GM19395 (cell line): Measurements from ENCODE around the gene ANKRD26.
A peak's percentile ranks its signal among the peaks of the same experiment; 100 is the strongest.

Source experiments
- ATAC-seq: cut with Tn5 transposase; IDR thresholded peaks from one replicate; pipeline ENCODE4 v1.9.1; 2021; ENCODE audit warnings: mild to moderate bottlenecking, moderate library complexity; ENCODE audit not compliant: unreplicated experiment

Gene ANKRD26

DNA sequence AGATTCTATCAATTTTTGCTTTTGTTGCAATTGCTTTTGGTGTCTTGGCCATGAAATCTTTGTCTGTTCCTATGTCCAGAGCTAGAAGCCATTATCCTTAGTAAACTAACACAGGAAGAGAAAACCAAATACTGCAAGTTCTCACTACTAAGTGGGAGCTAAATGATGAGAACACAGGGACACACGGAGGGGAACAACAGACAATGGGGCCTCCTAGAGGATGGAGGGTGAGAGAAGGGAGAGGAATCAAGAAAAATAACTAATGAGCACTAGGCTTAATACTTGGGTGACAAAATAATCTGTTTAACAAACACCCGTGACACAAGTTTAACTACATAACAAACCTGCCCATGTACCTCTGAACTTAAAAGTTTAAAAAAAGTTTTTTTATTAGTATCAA lies 78.2 kb downstream of the ANKRD26 start:
- ATAC-seq = no peak

DNA sequence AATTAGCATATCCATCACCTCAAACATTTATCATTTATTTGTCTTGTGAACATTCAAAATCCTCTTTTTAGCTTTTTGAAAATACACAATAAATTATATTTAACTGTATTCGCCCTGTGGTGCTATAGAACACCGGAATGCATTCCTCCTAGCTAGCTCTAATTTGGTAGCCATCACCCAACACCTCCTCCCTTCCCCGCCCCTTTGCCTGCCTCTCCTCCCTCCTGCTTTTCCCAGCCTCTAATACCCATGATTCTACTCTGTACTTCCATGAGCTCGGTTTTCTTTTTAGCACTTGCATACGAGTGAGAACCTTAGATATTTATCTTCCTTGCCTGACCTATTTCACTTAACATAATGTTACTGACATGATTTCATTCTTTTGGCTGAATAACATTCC lies 80.1 kb downstream of the ANKRD26 start:
- no peak for ATAC-seq

DNA sequence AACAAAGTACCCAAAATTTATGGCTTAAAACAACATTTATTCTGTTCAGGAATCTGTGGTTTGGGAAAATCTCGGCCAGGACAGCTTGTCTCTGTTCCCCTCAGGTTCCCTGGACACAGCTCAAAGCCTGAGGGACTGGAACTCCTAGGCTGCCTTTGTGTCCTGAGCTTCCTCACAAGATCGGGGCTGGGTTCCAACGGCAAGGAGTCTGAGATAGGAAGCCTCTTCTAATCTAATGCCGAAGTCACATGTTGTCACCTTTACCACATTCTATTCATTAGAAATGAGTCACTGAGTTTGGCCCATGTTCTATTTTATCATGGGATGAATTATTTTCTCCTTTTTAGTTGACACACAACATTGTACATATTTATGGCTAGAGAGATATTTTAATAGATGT lies 80.5 kb downstream of the ANKRD26 start:
- ATAC-seq = no peak

DNA sequence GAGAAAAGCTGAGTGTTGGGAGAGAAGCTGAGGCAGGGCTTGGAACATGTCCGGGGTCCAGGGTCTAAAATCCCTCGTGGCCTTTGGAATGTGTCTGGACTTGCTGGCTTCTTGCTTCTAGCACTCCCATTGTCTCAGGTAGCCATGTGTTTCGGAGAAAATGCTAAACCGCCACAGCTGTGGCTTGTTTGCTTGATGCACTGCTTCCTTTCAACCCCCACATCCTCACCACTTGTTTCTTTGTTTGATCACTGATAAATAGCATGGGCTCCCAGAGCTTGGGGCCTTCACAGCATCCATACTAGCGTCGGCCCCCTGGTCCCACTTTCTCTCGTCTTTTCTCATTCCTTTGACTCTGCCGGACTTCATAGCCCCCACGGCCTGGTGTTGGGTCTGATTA lies 102.7 kb downstream of the ANKRD26 start:
- ATAC-seq = no peak

DNA sequence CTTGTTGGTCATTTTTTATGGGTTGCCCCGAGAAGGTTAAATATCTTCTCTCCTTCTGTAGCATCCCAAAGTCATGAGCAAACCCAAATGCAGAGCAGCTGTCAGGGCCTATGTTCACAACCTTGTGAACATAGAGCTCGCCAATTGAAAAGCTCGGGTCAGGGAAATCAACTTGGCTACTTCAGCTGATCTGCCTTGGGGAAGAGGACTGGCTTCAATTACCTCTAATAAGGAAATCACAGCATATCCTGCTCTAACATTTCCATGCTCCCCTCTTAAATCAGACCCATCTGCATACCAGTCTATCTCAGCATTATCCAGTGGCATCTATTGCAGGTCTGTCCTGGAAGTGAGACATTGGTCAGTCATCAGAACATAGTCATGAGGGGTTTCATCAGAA lies 105.6 kb downstream of the ANKRD26 start:
- ATAC-seq = no peak

DNA sequence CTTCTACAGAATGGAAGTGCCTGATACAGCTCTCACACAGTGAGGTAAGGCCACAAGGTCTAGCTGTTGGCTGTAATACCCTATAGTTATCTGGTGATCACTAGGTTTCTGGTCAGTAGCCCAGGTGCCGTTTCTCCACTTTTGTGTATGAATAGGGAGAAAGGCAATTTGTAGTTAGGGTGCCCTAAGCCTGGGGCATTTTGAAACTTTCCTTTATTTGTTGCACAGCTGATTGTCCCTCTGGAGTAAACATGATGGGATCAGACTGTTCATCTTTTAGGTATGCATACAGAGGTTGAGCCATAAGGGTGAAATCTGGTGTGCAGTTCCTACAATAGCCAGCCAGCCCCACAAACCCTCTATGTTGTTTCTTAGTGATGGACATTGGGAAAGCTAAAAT lies 112.4 kb downstream of the ANKRD26 start:
- ATAC-seq = no peak

DNA sequence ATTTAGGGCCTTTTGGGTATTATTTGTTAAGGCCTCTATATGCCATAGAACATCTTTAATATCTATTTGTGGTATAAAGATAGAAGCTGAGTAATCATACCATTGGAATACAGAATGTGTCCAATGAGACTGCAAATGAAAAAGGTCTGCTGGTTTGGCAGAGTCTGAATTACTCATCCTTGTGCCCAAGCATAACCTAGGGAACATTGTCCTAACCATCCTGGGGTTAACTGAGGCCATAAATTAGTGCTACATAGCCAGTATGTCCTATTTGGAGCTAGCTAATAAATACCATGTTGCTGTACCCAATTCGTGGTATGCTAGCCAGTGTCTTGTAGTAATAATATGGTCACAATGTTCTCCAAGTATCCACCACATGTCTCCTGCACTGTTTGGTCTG lies 117.1 kb downstream of the ANKRD26 start:
- no peak for ATAC-seq

DNA sequence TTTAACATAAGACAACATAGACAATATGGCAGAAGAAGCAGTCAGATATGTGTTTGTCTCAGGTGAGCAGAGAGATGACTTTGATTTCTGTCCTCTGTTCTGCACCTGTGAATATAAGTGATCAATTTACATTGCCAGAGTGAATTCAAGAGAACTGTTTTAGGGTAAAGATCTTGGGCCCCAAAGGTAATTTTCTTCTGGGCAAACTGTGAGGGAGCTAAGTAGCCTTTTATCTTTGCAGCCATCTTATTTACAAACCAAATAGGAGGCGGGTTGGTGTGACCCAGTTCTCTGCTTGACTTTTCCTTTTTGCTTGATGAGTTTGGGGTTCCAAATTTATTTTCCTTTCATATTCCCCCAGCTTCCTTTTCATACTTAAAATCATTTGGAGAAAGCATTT lies 118.2 kb downstream of the ANKRD26 start:
- no peak for ATAC-seq

DNA sequence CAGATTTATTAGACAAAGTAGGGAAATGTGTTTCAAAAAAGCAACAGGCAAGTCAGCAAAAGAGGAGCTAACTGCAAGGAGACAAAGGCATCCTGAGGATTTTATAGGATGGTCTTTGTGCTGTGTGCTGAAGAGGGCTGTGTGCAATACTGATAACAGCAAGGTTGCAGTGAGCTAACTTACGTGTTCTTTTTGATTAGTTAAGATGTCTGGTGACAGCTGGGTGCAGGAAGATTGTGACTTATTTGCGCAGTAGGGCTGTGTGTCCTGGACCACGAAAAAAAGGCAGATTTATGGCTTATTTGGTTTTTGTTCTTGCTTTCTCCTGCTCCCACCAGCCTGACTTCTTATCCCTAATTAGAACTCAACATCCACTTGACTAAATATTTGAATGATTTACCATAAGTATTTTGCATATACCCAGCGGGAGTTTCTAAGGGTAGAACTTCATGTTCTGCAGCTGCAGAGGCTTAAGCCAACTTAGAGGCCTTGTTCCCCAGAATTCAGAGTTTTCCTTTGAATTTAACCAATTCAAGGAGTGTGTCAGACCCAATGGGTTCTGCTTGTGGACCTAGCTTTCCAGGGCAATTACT lies 119.0 kb downstream of the ANKRD26 start:
- ATAC-seq = no peak

DNA sequence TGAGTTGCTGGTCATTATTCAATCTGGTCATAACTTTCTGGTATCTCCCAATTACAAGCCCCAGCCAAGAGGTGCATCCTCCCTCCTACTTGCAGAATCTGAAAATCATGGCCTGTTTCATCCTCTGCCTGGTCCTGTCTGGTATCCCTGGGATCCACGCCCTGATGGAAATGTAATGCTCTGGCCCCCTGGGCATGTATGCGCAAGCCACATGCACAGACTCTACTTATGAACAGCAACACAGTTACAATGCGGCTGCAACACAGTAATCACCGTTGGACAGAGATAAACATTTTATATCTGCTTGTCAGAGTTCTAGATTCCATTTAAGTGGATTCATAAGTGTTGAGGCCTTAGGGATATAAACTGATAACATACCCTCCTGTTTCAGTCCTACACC lies 121.8 kb downstream of the ANKRD26 start:
- ATAC-seq = no peak

DNA sequence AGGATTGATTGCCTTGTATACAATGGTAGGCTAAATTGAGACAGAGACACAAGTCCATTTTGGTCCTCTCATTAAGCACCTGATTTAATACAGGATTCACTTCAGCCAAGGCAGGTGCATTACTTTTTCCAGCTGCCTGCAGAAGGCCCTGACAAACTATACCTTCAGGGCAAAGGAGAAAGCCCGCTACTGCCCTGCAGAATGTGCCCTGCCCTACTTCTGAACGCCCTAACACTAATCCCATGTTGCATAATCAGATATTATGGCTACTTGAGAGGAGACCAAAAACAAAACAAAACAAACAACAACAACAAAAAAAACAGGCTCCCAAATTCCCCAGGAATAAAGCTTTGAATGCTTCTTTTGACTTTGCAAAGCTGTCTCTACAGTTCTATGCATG lies 122.7 kb downstream of the ANKRD26 start:
- ATAC-seq = no peak

DNA sequence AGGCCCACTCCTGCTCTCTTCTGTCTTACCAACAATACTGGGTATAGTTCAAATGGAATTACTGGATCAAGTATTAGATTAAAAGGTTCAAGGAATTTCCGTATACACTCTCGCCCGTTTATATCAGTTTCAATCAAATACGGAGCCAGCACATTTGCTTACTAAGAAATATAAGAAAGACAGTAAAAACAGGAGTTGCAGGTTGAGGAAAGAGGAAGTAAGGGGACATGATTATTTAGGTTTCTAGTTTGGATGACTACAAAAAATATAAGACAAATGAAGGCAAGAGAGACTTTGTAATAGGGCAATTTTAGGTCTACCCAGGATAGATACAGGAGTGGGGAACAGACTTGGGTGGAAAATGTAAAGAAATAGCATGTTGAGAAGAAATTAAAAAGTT lies 129.6 kb downstream of the ANKRD26 start:
- no peak for ATAC-seq

DNA sequence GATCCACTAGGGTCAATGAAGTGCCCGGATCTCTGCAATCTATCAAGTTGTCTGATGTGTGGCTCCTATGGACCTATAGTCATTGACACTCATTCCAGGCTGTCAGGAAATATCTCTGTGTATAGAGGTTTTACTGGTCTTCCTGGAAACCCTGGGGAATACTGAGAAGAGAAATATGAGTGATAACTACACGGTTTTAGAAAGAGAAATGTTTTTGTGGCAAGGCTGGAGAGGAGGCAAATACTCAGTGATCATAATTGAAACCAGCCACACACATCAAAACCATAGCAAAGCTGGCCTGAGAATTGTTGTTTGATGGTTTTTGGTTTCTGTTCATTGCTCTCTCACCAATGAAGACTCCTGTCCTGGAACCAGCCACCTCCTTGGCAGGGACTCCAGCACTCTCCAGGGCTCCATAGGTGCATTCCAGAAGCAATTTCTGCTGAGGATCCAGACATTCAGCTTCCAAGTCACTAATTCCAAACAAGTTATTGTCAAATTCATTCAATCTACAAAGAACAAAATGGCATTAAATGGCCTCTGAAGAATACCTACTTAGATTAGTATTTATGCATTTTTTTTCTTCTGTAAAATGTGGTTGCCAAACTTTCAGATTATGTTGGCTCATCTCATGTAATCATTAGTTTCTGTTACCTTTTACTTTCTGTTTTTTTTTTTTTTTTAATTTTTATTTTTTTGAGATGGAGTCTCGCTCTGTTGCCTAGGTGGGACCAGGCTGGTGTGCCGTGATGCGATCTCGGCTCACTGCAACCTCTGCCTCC lies 131.0 kb downstream of the ANKRD26 start:
- ATAC-seq = peak; percentile 93

DNA sequence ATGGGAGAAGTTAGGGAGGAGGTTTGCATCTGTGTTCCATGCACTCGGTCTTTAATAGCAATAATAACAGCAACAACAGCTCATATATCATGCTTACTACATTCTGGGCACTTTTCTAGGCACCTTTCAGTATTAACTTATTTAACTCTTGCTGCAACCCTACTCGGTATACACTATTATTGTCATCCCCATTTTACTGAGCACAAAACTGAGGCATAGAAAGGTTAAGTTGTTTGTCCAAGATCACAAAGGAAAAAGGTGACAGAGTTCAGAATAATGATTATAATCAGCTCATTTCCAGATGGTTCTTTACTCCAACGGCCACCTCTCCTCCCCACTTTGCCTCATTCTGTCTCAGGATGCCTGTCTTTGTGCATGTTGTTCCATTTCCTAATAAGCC lies 137.5 kb downstream of the ANKRD26 start:
- no peak for ATAC-seq

DNA sequence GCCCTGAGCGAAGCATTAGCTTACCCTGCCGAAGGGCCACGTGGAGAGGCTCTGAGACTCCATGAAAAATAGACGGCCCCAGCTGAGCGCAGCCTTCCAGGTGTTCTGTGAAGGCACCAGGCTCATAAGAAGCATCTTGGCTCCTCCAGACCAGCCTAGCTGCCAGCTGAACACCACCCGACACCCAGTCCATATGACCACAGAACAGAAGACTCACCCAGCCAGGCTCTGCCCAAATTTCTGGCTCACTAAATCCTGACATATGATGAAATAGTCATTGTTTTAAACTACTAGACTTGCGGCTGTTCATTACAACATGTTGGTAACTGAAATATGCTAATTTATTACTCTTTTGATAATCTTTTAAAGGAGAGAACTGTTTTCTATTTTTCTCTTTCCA lies 140.0 kb downstream of the ANKRD26 start:
- ATAC-seq = no peak

DNA sequence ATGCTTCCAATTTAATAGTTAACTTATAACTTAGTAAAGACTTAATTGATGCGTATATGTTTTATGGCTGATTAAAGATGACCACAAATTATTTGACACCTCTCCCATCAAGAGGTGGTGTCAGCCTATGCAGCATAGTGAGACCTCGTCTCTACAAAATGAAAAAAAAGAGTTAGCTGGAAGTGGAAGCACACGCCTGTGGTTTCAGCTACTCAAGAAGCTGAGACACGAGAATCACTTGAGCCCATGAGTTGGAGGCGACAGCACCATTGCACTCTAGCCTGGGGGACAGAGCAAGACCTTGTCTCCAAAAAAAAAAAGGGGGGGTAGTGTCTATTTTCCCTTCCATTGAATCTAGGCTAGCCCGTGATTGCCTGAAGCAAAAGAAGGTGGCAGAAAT lies 140.5 kb downstream of the ANKRD26 start:
- ATAC-seq = no peak
